Activated T-helper 1 cell treated with anti-CD3 and anti-CD28 coated beads, Interleukin-2, amount 50 U/mL, for 16 hours (primary cell): ENCODE measurements around the gene NOXO1.
A peak's percentile ranks its signal among the peaks of the same experiment; 100 is the strongest.
"Not testable (repeated sequence)": the region's sequence is repeated elsewhere in the genome, so short reads cannot be mapped to it uniquely, and the experiment has no call there.

Experiments used
- DNase-seq, 2 donors: peaks; one replicate each; pipeline ENCODE4 v3.0.0-alpha.2; 2020; ENCODE audit warnings: low read depth in 1 of 2, low spot score in 1 of 2

Gene NOXO1

DNA sequence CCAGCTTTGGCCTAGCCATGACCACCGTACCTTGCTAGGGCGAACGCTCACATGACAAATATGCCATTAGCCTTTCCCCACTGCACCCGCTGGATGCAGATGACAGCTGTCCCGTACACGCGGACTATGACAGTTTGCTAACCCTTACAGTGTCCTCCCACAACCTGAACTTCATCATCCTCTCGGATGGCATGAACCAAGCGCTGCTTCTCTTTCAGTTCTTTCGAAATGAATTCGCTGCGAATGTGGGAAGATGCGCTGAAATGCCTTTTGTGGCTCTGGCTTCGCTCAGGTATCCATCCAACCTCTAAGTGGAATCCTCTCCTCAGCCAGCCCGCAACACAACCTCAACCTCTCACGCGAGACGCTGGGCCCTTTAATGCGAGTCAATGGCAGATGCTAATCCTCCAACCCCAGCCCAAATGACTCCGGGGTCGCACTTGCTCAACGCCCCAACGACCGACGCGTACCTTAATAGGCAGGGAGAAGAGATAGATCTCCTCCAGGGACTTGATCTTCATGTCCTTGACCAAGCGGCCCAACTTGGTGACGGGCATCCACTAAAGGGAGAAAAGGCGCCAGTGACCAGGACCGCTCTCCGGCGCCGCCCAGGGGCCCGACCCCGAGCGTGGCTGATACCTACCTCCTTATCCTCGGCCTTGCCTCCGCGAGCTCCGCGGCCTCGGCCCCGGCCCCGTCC is 17.3 kb downstream of the NOXO1 start:
- DNase-seq, result peak in 1 of 2 donors; percentile 29

DNA sequence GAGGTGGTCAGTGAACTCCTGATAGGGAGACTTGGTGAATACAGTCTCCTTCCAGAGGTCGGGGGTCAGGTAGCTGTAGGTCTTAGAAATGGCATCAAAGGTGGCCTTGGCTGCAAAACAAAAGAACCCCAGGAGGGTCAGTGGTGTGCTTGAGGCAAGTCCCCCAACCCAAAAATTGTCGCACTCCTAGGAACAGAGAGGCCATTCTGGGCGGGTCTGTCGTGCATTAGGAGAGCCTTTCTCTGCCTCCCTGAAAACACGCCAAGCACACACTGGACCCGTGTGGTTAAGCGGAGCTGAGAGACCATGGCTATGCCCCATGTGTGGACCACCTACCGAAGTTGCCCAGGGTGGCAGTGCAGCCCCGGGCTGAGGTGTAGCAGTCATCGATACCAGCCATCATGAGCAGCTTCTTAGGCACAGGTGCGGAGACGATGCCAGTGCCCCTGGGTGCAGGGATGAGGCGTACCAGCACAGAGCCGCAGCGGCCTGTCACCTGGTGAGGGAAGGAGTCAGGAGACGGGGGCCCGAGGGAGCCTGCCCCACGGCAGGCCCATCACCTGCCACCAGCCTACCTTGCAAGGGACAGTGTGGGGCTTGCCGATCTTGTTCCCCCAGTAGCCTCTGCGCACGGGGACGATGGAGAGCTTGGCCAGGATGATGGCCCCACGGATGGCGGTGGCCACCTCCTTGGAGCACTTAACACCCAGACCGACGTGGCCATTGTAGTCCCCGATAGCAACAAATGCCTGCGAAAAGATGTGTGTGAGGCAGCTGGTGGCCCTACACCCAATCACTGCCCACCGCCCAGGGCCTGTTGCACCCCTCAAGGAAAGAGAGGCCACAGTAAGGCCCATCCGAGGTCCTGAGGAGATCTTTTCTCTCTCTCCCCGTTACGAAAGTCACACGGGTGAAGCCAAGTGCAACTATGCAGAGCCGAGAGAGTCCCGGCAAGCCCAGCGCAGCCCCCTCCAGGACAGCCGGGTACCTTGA is 18.8 kb downstream of the NOXO1 start:
- DNase-seq, result not testable (repeated sequence)

DNA sequence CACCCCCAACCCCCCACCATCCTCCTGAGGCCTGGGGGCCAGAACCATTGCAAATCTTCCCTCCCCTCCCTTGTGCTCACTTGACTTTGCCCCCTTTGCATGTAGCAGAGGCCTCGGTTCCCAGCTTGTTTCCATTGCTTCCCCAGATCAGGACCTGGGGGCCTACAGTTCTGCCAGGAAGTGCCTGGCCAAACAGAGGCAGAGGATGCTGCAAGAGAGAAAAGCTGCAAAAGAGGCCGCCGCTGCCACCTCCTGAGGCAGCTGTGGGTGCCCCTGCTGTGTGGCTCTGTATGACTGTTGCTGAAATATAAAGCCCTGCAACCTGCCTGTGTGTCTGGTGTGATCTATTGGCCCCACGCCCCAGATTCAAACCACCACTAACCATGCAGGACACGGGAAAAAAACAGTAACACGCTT is 19.6 kb downstream of the NOXO1 start:
- no peak for DNase-seq

DNA sequence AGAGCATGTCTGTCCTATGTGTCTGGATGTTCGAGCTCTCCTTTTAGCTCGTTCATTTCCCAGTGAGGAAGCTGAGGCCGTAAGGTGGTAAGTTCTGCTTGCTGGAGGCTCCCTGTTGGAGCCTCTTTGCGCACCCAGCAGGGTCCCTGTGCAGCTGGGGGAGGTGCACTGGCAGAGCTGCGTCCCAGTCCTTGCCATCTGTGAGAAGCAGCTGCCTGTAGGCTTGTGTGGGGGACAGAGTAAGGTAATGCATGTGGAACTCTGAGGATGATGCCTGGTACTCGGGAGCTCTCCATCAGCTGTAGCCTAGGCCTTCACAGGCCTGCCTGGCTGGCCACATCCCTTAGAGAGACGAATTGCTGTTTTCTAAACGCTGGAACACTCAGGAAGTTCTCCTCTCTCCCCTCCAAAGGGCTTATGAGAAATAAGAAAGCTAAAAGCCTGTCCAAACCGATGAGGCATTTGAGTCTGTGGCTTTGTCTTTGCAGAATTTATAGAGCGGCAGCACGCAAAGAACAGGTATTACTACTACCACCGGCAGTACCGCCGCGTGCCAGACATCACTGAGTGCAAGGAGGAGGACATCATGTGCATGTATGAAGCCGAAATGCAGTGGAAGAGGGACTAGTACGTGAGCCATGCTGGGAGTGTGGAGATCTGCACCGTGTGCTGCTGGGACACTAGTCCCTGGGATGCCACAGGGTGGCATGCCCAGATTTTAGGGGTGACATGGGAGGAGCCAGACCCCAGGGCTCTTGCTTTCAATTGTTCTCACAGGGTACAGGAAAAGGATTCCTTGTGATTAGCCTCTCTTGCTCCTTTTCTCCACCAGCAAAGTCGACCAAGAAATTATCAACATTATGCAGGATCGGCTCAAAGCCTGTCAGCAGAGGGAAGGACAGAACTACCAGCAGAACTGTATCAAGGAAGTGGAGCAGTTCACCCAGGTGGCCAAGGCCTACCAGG is 20.3 kb downstream of the NOXO1 start:
- DNase-seq, result no peak

DNA sequence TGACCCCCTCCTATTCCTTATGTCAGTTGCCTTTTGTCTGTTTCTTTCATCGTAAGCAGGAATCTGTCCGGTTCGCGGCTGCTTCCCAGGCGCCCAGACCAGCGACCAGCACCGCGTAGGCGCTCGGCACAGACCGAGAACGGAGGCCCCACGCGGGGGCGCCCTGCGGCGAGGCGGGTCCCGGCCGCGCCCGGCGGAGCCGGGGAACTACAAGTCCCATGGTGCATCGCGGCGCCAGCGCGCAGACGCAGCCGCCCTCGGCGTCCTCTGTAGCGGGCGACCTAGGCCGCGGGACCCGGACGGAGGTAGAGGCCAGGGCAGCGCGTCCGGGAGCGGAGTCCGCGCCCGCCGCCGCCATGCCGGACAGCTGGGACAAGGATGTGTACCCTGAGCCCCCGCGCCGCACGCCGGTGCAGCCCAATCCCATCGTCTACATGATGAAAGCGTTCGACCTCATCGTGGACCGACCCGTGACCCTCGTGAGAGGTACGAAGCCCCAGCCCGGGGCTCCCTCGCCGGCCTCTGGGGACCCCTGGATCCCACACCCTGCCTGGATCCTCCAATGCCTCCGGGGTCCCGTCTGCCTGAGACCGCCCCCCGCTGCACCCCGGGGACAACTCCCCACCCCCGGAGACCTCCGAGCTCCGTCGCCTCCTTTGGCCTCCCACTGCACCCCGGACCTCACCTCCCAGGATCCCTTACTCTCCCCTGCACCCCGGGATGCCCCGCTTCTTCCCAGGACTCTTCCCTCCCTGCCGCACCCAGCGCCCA is 21.8 kb downstream of the NOXO1 start, which contains the start of gene NDUFB10:
NDUFB10 (plus strand) TSS at position 270 of the 771 bp plus-strand sequence; CDS start at position 357, 87 bp downstream.
- peak; percentile 83 to 86 for DNase-seq

DNA sequence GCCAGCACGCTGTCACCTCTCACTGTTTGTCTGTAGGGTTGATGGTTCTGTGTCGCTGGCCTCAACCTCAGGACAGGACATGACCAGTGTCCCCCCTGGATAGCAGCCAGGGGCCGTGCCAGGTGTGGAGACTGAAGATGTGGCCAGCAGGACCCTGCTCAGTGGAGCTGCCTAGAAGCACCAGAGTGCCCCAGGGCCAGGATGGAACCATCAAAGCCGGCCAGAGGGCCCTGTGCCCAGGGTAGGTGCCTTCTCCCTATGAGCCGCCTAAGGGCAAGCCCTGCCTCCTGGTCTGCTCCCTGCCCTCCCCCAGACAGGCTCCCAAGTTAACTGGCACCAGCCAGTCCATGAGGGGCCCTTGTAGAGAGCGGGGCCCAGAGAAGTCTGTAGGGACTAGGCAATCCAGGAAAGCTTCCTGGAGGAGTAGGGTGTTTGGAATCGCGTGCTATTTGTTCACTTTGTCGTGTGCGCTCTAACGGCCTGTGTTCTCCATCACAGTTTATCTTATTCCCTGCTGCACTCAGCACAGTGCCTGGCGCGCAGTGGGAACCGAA is 22.5 kb downstream of the NOXO1 start:
- DNase-seq, result no peak

DNA sequence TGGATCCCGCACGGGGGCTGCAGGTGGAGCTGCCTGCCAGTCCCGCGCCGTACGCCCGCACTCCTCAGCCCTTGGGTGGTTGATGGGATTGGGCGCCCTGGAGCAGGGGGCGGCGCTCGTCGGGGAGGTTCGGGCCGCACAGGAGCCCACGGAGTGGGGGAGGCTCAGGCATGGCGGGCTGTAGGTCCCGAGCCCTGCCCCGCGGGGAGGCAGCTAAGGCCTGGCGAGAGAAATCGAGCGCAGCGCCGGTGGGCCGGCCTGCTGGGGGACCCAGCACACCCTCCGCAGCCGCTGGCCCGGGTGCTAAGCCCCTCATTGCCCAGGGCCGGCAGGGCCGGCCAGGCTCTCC is 23.2 kb downstream of the NOXO1 start:
- DNase-seq, result not testable (repeated sequence)

DNA sequence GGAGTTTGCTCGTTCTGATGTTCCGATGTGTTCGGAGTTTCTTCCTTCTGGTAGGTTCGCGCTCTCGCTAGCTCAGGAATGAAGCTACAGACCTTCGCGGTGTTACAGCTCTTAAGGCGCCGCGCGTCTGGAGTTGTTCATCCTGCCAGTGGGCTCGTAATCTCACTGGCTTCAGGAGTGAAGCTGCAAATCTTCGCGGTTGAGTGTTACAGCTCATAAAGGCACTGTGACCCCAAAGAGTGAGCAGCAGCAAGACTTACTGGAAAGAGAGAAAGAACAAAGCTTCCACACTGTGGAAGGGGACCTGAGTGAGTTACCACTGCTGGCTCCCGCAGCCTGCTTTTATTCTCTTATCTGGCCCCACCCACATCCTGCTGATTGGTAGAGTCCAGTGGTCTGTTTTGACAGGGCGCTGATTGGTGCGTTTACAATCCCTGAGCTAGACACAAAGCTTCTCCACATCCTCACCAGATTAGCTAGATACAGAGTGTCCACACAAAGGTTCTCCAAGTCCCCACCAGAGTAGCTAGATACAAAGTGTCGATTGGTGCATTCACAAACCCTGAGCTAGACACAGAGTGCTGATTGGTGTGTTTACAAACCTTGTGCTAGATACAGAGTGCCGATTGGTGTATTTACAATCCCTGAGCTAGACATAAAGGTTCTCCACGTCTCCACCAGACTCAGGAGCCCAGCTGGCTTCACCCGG is 23.7 kb downstream of the NOXO1 start:
- DNase-seq, result not testable (repeated sequence)

DNA sequence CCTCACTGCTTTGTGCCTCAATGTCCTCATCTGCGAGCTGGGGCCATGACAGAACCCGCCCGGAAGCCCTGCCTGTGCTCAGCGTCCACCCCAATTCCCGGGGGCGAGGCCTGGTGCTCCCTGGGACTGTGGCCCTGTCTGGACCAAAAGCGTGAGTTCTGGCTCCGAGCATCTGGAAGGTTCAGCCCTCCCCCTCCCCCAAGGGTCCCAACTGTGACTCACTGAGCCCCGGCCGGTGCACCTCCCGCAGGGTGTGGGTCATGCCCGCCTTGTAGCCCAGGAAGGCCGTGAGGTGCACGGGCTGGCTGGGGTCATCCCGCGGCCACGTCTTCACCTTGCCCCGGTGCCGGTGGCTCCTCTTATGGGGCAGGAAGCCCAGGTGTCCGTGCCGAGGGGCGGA is 27.5 kb downstream of the NOXO1 start:
- no peak for DNase-seq

DNA sequence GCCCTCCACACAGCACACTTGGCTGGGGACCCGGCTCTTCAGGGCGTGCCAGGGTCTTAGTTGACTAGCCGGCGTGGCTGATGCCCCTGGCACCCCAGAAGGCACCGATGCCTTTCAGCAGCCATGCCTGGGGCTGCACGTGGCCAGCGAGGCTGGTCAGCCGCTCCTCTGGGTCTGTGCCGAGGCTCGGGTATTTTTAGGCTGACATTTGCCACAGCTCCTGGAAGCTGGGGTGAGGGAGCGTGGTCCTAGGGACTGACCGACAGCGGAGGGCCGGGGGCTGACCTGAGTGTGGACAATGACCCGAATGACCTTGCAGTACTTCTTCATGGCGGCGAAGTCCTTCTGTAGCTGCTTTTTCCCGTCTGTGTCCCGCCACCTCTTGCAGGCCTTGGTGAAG is 30.7 kb downstream of the NOXO1 start:
- DNase-seq, result no peak

DNA sequence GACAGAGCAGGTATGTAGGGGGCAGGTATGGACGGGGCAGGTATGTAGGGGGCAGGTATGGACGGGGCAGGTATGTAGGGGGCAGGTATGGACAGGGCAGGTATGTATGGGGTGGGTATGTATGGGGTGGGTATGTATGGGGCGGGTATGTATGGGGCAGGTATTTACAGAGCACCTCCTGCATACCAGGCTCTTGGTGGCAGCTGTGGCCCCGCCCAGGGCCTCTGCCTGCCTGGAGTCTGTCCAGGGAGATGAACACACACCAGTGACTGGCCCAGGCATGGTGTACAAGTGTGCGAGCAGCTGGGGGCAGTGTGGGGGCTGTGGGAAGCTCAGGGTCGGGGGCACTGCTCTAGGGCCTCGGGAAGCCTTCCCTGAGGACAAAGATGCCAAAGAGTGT is 31.2 kb downstream of the NOXO1 start:
- DNase-seq, result no peak

DNA sequence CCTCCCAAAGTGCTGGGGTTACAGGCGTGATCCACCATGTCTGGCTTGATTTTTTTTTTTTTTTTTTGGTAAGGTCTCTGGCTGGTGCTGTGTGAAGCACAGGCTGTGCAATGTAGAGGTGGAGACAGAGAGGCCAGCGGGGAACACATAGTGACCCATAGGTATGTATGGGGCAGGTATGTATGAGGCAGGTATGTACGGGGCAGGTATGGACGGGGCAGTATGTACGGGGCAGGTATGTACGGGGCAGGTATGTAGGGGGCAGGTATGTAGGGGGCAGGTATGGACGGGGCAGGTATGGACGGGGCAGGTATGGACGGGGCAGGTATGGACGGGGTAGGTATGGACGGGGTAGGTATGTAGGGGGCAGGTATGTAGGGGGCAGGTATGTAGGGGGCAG is 31.8 kb downstream of the NOXO1 start:
- no peak for DNase-seq

DNA sequence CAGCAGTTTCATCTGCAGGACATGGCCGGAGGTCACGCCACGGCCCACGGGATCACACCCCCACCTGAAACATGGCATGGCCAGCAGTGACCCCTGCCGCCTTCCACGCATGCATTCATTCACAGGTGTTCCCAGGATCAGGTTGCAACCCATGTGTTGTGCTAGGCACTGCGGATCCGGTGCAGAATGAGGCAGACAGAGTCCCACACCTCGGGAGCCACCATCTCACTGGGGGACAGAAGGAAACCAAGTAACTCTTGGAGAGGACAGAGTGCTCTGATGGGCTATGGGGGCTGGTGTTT is 33.9 kb downstream of the NOXO1 start:
- DNase-seq, result no peak

DNA sequence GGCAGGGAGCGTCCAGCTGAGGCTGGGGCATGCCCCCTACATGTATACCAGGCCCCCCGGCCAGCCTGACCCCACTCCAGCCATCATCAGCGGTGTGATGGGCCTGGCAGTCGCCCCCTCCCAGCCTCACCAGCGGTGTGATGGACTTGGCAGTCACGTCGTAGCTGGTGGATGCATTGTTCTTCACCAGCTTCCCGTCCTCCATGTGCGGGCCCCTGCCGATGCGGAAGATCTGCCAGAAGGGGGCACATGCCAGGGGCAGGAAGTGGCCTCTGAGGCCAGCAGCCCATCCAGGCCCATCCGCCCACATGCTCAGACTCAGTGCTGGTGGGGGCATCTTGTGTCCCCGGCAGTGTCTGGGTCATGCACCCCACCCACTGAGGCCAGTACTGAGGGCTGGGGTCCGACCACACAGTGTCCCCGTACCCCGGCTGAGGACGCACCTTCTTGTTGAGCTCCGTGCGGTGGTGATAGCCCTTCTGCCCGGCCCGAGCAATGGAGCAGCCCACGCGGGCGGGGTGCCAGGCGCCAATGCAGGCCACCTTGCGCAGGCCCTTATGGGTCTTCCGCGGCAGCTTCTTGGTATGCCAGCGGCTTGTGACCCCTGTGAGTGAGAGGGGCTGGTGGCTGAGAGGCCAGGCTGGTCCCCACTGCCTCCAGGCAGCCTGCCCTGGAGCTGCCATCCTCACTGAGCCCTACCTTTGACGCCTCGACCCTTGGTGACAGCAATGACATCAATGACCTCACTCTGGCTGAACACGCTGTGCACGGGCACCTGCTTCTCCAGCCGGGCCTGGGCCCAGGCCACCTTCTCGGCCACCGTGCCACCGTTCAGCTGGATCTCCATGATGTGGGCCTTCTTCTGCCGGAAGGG is 34.5 kb downstream of the NOXO1 start:
- DNase-seq, result no peak

DNA sequence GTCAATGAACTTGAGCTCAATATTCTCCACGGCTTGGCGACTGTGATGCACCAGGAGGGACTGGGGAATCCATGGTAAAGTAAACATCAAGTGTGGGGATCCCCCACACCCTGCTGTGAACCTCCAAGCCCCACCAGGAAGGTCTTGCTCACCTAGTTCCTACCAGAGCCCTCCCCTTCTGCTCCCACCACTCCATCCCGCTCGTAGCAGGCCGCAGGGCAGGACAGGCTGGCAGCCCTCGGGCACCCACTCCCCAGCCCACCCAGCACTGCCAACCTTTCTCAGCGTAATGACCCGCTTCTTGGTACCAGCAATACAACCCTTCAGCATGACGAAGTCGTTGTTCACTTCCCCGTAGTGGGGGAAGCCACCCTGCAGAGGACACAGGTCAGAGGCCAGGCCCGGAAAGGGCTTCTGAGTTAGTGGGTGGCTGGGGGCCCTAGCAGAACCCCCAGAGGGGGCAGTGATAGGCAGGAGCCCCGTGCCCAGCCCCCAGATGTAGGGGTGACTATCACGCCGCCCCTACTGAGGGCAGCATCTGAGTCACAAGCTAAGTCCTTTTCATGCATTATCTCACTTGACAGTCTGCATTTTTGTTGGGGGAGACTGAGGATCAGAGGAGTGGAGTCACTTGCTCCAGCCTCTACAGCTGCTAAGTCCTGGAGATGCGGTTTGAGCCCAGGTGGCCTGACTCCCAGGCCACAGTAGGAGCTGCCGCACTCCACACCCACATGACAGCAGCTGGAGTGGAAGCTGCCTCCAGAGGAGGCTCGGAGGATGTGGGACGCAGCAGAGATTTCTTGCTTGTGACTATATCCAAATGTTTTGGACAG is 35.5 kb downstream of the NOXO1 start:
- no peak for DNase-seq

DNA sequence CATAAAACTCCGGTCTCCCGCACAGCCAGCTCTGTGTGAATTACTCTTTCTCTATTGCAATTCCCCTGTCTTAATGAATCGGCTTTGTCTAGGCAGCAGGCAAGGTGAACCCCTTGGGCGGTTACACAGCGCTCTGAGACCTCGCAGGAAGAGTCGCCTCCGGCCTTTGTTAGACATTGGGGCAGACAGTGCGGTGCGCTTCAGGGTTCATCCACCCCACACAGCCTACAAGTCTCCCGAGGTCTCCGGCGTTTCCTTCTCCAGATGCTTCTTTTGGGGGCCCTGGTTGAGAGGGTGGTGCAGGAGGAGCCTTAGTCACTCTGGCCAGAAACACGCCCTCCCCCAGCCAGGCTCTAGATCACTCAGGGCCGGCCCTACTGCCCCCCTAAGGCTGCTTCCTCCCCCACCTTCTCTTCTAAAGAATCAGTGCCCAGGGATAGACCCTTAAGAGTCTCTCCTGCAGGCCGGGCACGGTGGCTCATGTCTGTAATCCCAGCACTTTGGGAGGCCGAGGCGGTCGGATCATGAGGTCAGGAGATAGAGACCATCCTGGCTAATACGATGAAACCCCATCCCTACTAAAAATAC is 36.6 kb downstream of the NOXO1 start:
- no peak for DNase-seq
